Liver (tissue), 9 donors: Measurements from ENCODE around the gene NECAB2. TPM values are rescaled to one million over a fixed set of nuclear protein-coding genes. Genes with fewer than 3 reads are reported as not detected.

Source experiments
- DNase-seq: peaks from one replicate; pipeline ENCODE4 v3.0.0-alpha.2; 2017; ENCODE audit warnings: low spot score
- H3K27ac ChIP-seq, 2 donors: one replicate each; pipeline ENCODE4 v1.7.0; 2013; ENCODE audit warnings: inconsistent platforms in 2 of 2, low read length in 2 of 2, control low read depth in 1 of 2, low read depth in 1 of 2, mild to moderate bottlenecking in 1 of 2
- H3K27me3 ChIP-seq, 4 donors: one replicate each; pipeline versions ENCODE4 v1.6.1 to v1.7.0; 2013; ENCODE audit warnings: low read length in 3 of 4, inconsistent platforms in 1 of 4, mild to moderate bottlenecking in 1 of 4, moderate library complexity in 1 of 4; ENCODE audit not compliant: control insufficient read depth in 4 of 4, insufficient read depth in 4 of 4
- H3K36me3 ChIP-seq, 4 donors: one replicate each; pipeline versions ENCODE4 v1.6.1 to v1.7.0; 2013; ENCODE audit warnings: low read length in 3 of 4, mild to moderate bottlenecking in 3 of 4, low read depth in 1 of 4, moderate library complexity in 1 of 4; ENCODE audit not compliant: control insufficient read depth in 4 of 4, insufficient read depth in 3 of 4
- H3K4me1 ChIP-seq, 4 donors: one replicate each; pipeline versions ENCODE4 v1.6.1 to v1.7.0; 2013; ENCODE audit warnings: low read length in 3 of 4, mild to moderate bottlenecking in 3 of 4, moderate library complexity in 1 of 4; ENCODE audit not compliant: control insufficient read depth in 4 of 4, insufficient read depth in 4 of 4
- H3K4me3 ChIP-seq, 3 donors: one replicate each; pipeline versions ENCODE4 v1.6.1 to v1.7.0; 2013; ENCODE audit warnings: low read length in 3 of 3, control low read depth in 1 of 3, low read depth in 1 of 3, mild to moderate bottlenecking in 1 of 3
- H3K9ac ChIP-seq, 2 donors: one replicate each; pipeline ENCODE4 v1.7.0; 2013; ENCODE audit warnings: low read length in 2 of 2, mild to moderate bottlenecking in 2 of 2, moderate library complexity in 2 of 2, control low read depth in 1 of 2, low read depth in 1 of 2
- H3K9me3 ChIP-seq, 4 donors: one replicate each; pipeline versions ENCODE4 v1.6.1 to v1.7.0; 2013; ENCODE audit warnings: low read length in 3 of 4; ENCODE audit not compliant: control insufficient read depth in 4 of 4
- CTCF ChIP-seq: fragments of 150-350 bp; IDR thresholded peaks from 2 replicates; pipeline ENCODE4 v1.5.1; 2017; ENCODE audit warnings: improper control_type of control experiment, low read depth, low read length; ENCODE audit not compliant: missing input control
- EGR1 ChIP-seq, 2 donors: IDR thresholded peaks; 2 replicates each; pipeline ENCODE4 v1.6.1; 2016 to 2018; ENCODE audit warnings: antibody characterized with exemption in 2 of 2, low read depth in 2 of 2
- FOXA1 ChIP-seq: IDR thresholded peaks from 2 replicates; pipeline ENCODE4 v1.6.1; 2016; ENCODE audit warnings: antibody characterized with exemption
- FOXA2 ChIP-seq: IDR thresholded peaks from 2 replicates; pipeline ENCODE4 v1.6.1; 2016; ENCODE audit warnings: antibody characterized with exemption
- GABPA ChIP-seq, 2 donors: IDR thresholded peaks in 1 of 2; conservative IDR thresholded peaks in 1 of 2; 2 replicates each; pipeline ENCODE4 v1.6.1; 2016; ENCODE audit warnings: antibody characterized with exemption in 2 of 2, mild to moderate bottlenecking in 1 of 2, moderate library complexity in 1 of 2
- HNF4A ChIP-seq, 2 donors: conservative IDR thresholded peaks; 2 replicates each; pipeline ENCODE4 v1.6.1; 2016; ENCODE audit warnings: antibody characterized with exemption in 2 of 2, mild to moderate bottlenecking in 2 of 2
- HNF4G ChIP-seq: IDR thresholded peaks from 2 replicates; pipeline ENCODE4 v1.6.1; 2016; ENCODE audit warnings: antibody characterized with exemption
- JUND ChIP-seq, 2 donors: IDR thresholded peaks; 2 replicates each; pipeline ENCODE4 v1.6.1; 2016; ENCODE audit warnings: antibody characterized with exemption in 2 of 2
- MAX ChIP-seq: IDR thresholded peaks from 2 replicates; pipeline ENCODE4 v1.6.1; 2016; ENCODE audit warnings: antibody characterized with exemption
- NR2F2 ChIP-seq: IDR thresholded peaks from 2 replicates; pipeline ENCODE4 v1.6.1; 2016; ENCODE audit warnings: antibody characterized with exemption
- RAD21 ChIP-seq, 2 donors: IDR thresholded peaks; 2 replicates each; pipeline ENCODE4 v1.6.1; 2016; ENCODE audit warnings: antibody characterized with exemption in 2 of 2, mild to moderate bottlenecking in 2 of 2
- RXRA ChIP-seq, 2 donors: IDR thresholded peaks; 2 replicates each; pipeline ENCODE4 v1.6.1; 2017 to 2018; ENCODE audit warnings: antibody characterized with exemption in 2 of 2, mild to moderate bottlenecking in 1 of 2
- SP1 ChIP-seq: IDR thresholded peaks from 2 replicates; pipeline ENCODE4 v1.6.1; 2018; ENCODE audit warnings: antibody characterized with exemption, mild to moderate bottlenecking
- TAF1 ChIP-seq: conservative IDR thresholded peaks from 2 replicates; pipeline ENCODE4 v1.6.1; 2016; ENCODE audit warnings: antibody characterized with exemption, mild to moderate bottlenecking
- YY1 ChIP-seq: IDR thresholded peaks from 2 replicates; pipeline ENCODE4 v1.6.1; 2016; ENCODE audit warnings: antibody characterized with exemption, mild to moderate bottlenecking
- WGBS: extraction: QIAGEN DNeasy Blood & Tissue Kit; methylation state at CpG from one replicate; pipeline ENCODE4 v1.1.7; 2013; 5-methylcytosine and 5-hydroxymethylcytosine counted together
- polyA plus RNA-seq, 2 donors: library from polyadenylated mRNA; stranded (reverse) in 1 of 2; unstranded in 1 of 2; fragments of 200-250 nt in 1 of 2; fragments of >200 nt in 1 of 2; fragmentation: Nextera tagmentation in 1 of 2; extraction: Ambion mirVana in 1 of 2; gene quantifications; one replicate each; pipeline versions ENCODE4 v1.2.1 to v1.2.3, GENCODE V29; 2013 to 2015
- total RNA-seq, 2 donors: library from RNA; depleted of rRNA; stranded (reverse); fragments of >200 nt; gene quantifications; one replicate each; pipeline ENCODE4 v1.2.3, GENCODE V29; 2014
- TF ChIP-seq, protein P1 (sequence below): IDR thresholded peaks from 2 replicates; pipeline ENCODE4 v1.6.1; 2016; ENCODE audit warnings: antibody characterized with exemption, mild to moderate bottlenecking
- TF ChIP-seq, protein P2 (sequence below): IDR thresholded peaks from 2 replicates; pipeline ENCODE4 v1.6.1; 2016; ENCODE audit warnings: antibody characterized with exemption
- TF ChIP-seq, protein P3 (sequence below): IDR thresholded peaks from 2 replicates; pipeline ENCODE4 v1.6.1; 2016; ENCODE audit warnings: antibody characterized with exemption
- donor health status: healthy.
- donor health status: healthy.
- donor health status: healthy.
- donor health status: healthy.
- donor health status: healthy.

The NECAB2 gene
- total and polyA plus RNA-seq, 4 donors, result 2.7 to 3.8 (median 2.9) TPM; not detected in 1

- H3K4me1 ChIP-seq, result peaks cover 9 to 52% (median 40%) of the 10 kb centered on the region in 4 donors
- no peak for DNase-seq
- TF ChIP-seq, protein P1, sequence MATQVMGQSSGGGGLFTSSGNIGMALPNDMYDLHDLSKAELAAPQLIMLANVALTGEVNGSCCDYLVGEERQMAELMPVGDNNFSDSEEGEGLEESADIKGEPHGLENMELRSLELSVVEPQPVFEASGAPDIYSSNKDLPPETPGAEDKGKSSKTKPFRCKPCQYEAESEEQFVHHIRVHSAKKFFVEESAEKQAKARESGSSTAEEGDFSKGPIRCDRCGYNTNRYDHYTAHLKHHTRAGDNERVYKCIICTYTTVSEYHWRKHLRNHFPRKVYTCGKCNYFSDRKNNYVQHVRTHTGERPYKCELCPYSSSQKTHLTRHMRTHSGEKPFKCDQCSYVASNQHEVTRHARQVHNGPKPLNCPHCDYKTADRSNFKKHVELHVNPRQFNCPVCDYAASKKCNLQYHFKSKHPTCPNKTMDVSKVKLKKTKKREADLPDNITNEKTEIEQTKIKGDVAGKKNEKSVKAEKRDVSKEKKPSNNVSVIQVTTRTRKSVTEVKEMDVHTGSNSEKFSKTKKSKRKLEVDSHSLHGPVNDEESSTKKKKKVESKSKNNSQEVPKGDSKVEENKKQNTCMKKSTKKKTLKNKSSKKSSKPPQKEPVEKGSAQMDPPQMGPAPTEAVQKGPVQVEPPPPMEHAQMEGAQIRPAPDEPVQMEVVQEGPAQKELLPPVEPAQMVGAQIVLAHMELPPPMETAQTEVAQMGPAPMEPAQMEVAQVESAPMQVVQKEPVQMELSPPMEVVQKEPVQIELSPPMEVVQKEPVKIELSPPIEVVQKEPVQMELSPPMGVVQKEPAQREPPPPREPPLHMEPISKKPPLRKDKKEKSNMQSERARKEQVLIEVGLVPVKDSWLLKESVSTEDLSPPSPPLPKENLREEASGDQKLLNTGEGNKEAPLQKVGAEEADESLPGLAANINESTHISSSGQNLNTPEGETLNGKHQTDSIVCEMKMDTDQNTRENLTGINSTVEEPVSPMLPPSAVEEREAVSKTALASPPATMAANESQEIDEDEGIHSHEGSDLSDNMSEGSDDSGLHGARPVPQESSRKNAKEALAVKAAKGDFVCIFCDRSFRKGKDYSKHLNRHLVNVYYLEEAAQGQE, result no peak
- TF ChIP-seq, protein P2, sequence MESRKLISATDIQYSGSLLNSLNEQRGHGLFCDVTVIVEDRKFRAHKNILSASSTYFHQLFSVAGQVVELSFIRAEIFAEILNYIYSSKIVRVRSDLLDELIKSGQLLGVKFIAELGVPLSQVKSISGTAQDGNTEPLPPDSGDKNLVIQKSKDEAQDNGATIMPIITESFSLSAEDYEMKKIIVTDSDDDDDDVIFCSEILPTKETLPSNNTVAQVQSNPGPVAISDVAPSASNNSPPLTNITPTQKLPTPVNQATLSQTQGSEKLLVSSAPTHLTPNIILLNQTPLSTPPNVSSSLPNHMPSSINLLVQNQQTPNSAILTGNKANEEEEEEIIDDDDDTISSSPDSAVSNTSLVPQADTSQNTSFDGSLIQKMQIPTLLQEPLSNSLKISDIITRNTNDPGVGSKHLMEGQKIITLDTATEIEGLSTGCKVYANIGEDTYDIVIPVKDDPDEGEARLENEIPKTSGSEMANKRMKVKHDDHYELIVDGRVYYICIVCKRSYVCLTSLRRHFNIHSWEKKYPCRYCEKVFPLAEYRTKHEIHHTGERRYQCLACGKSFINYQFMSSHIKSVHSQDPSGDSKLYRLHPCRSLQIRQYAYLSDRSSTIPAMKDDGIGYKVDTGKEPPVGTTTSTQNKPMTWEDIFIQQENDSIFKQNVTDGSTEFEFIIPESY, result peak; percentile 29
- TF ChIP-seq TAF1 (no peak), RAD21 (IDR thresholded peaks at IDR 0.05) (peak in 1 of 2 donors; percentile 16), YY1 (peak; percentile 34), RXRA (IDR thresholded peaks at IDR 0.05) (no peak), HNF4A (conservative IDR thresholded peaks at IDR 0.05) (peak in 1 of 2 donors; percentile 34), GABPA (IDR thresholded peaks at IDR 0.05 in 1 of 2, conservative IDR thresholded peaks at IDR 0.05 in 1 of 2) (no peak), HNF4G (no peak), FOXA1 (no peak), JUND (IDR thresholded peaks at IDR 0.05) (no peak), MAX (no peak), SP1 (peak; percentile 42), NR2F2 (no peak), EGR1 (IDR thresholded peaks at IDR 0.05; ENCODE audit: low read depth in 2 of 2) (peak in 1 of 2 donors; percentile 27), CTCF (no peak), FOXA2 (no peak)
- TF ChIP-seq, protein P3, sequence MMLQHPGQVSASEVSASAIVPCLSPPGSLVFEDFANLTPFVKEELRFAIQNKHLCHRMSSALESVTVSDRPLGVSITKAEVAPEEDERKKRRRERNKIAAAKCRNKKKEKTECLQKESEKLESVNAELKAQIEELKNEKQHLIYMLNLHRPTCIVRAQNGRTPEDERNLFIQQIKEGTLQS, result no peak
Observed at GRCh38 chr16:83952587-83952939, 15.5 kb upstream of the NECAB2 start.

More at GRCh38 chr16:83952587-83952939, 15.5 kb upstream of the NECAB2 start:
- Histone ChIP-seq H3K27me3 (no peaks in the 10 kb centered on the region), H3K9ac (peak overlapping the region; percentile 37 to 78), H3K27ac (peak overlapping the region; percentile 94 to 95), H3K4me3 (peak overlapping the region in 2 of 3 donors; percentile 29 to 80), H3K9me3 (no peaks in the 10 kb centered on the region), H3K36me3 (peaks cover 0 to 11% (median 0%) of the 10 kb centered on the region in 4 donors)
- WGBS, result 11% methylated on average over 8 of the region's 8 CpGs
